ENCODE measurements around the gene SYTL5. TPM values are rescaled to one million over a fixed set of nuclear protein-coding genes. Genes with fewer than 3 reads are reported as not detected.

Gene SYTL5
- 2.5 and 2.7 TPM in 2 replicates for total RNA-seq
- long read RNA-seq, partial matches to known transcripts, result 1 of 8 reads
- long read RNA-seq, other reads (novel, unspliced or antisense), result 7 of 8 reads

DNA sequence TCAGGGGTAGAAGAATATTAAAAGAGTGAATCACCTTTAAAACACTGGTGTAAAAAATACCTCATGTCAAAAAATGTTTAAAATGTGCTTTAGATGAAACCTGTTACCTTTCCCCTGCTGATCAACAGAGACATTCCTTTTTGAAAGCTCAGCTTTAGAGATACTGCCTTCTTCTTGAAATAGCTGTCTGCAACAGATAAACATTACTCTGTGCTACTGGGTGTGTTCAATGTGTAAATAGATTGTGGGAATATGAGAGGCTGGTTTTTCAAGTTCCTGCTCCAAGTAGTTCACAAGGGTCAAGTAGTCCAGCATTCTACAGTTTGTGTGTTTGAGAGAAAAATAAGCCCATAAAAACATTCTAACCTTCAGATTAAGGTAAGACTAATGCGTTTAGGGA is at the start of gene SYTL5:
SYTL5 (plus strand) TSS at position 263 of the 400 bp plus-strand sequence. CDS start 27,337 bp downstream, outside the sequence.
- H3K27me3 Mint-ChIP-seq (ENCODE audit: unreplicated experiment), result no peaks in the 10 kb centered on the region
- no peak for DNase-seq (ENCODE audit: extremely low spot score, unreplicated experiment)

DNA sequence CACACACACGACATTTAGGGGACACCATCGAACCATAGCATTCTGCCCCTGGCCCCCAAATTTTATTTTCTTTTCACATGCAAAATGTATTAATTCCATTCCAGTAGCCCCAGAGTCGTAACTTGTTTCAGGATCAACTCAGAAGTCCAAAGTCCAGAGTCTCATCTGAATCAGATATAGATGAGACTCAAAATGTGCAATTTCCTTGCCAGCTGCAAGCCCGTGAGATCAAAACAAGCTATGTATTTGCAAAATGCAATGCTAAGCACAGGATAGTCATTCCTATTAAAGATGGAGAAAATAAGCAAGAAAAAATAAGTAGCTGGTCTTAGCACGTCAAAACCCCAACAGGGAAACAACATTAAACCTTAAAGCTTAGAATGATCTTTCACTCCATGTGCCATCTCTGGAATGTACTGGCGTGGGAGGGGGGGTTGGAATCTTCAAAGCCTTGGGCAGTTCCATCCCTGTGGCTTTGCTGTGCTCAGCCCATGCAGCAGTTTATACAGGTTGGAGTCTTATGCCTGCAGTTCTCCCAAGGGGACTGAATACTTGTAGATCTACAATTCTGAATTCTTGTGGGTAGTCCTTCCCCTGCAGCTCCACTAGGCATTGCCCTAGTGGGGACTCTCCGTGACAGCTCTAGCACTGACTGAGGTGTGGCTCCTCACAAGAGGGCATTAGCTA is 47.7 kb upstream of the SYTL5 start:
- Mint-ChIP-seq H3K27ac (ENCODE audit: unreplicated experiment) (peak overlapping the region; percentile 66), H3K4me3 (ENCODE audit: unreplicated experiment) (no peak overlapping the region), H3K27me3 (ENCODE audit: unreplicated experiment) (no peaks in the 10 kb centered on the region), H3K4me1 (ENCODE audit: unreplicated experiment) (peaks cover 21% of the 10 kb centered on the region), H3K36me3 (ENCODE audit: unreplicated experiment) (no peaks in the 10 kb centered on the region), H3K9me3 (ENCODE audit: unreplicated experiment) (peaks cover 5% of the 10 kb centered on the region)
- peak; percentile 85 for DNase-seq (ENCODE audit: extremely low spot score, unreplicated experiment)
- TF ChIP-seq, protein P1, sequence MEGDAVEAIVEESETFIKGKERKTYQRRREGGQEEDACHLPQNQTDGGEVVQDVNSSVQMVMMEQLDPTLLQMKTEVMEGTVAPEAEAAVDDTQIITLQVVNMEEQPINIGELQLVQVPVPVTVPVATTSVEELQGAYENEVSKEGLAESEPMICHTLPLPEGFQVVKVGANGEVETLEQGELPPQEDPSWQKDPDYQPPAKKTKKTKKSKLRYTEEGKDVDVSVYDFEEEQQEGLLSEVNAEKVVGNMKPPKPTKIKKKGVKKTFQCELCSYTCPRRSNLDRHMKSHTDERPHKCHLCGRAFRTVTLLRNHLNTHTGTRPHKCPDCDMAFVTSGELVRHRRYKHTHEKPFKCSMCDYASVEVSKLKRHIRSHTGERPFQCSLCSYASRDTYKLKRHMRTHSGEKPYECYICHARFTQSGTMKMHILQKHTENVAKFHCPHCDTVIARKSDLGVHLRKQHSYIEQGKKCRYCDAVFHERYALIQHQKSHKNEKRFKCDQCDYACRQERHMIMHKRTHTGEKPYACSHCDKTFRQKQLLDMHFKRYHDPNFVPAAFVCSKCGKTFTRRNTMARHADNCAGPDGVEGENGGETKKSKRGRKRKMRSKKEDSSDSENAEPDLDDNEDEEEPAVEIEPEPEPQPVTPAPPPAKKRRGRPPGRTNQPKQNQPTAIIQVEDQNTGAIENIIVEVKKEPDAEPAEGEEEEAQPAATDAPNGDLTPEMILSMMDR (IDR thresholded peaks at IDR 0.05), result peak; percentile 10

More for the DNA sequence above, at the start of gene SYTL5:
- H3K27ac Mint-ChIP-seq (ENCODE audit: unreplicated experiment), result no peak within 1 kb of the TSS
- TF ChIP-seq, protein P1 (IDR thresholded peaks at IDR 0.05), result no peak
- H3K36me3 Mint-ChIP-seq (ENCODE audit: unreplicated experiment), result no peaks in the 10 kb centered on the region
- H3K9me3 Mint-ChIP-seq (ENCODE audit: unreplicated experiment), result peaks cover 14% of the 10 kb centered on the region
- peaks cover 5% of the 10 kb centered on the region for H3K4me1 Mint-ChIP-seq (ENCODE audit: unreplicated experiment)
- H3K4me3 Mint-ChIP-seq (ENCODE audit: unreplicated experiment), result no peak within 1 kb of the TSS

DNA sequence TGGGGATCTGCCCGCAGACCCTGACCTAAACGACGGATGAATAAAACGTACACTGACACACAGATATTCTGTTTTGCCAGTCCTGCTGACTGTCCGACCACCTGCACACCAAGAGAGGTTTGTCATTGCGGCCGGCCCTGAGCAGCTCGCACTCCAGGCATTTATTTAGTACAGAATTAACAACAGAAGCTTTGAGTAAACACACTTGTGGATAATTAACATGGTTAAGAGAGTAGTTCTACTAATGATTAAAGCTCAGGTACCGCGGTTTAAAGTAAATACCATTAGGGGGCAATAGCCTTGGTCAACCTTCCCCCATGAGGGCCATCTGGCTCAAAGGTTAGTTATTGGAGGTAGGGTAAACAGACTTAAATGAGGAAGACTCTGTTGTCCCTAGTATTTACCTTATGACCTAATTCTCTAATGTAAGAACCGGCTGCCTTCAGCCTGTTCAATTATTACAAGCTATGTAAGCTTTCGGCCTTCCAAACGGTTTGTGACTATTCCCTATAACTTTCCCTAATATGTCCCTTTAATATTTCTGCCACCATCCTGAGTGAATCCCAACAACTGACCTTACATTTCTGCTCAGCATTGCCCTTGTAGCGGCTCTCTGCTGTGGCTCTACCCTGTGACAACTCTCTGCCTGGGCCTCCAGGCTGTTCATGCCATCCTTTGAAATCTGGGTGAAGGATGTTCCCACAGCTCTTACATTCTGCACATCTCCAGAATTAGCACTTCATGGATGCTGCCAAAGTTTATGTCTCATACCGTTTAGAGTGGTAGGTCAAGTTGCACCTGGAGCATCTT is 46.9 kb upstream of the SYTL5 start:
- Mint-ChIP-seq H3K4me1 (ENCODE audit: unreplicated experiment) (peaks cover 21% of the 10 kb centered on the region), H3K36me3 (ENCODE audit: unreplicated experiment) (no peaks in the 10 kb centered on the region), H3K27me3 (ENCODE audit: unreplicated experiment) (no peaks in the 10 kb centered on the region), H3K27ac (ENCODE audit: unreplicated experiment) (peak overlapping the region; percentile 66), H3K4me3 (ENCODE audit: unreplicated experiment) (no peak overlapping the region), H3K9me3 (ENCODE audit: unreplicated experiment) (peaks cover 5% of the 10 kb centered on the region)
- TF ChIP-seq, protein P1 (IDR thresholded peaks at IDR 0.05), result no peak
- DNase-seq (ENCODE audit: extremely low spot score, unreplicated experiment), result no peak

DNA sequence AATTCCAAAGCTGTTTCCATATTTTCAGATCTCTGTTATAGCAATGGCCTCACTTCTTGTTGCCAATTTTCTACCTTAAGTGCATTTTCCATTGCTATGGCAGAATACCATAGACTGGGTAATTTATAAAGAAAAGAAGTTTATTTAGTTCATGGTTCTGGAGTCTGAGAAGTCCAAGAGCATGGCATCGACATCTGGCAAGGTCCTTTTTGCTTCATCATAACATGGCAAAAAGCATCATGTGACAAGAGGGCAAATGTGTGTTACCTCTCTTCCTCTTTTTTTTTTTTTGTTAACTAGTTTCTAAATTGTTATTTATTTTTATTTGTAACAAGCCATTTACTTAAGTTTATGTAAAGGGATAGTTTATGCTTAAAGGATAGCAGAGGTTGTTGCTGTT is 45.2 kb upstream of the SYTL5 start:
- Mint-ChIP-seq H3K36me3 (ENCODE audit: unreplicated experiment) (no peaks in the 10 kb centered on the region), H3K4me1 (ENCODE audit: unreplicated experiment) (peaks cover 21% of the 10 kb centered on the region), H3K27me3 (ENCODE audit: unreplicated experiment) (no peaks in the 10 kb centered on the region), H3K27ac (ENCODE audit: unreplicated experiment) (no peak overlapping the region), H3K9me3 (ENCODE audit: unreplicated experiment) (peaks cover 5% of the 10 kb centered on the region), H3K4me3 (ENCODE audit: unreplicated experiment) (no peak overlapping the region)
- no peak for DNase-seq (ENCODE audit: extremely low spot score, unreplicated experiment)
- TF ChIP-seq, protein P1 (IDR thresholded peaks at IDR 0.05), result no peak

DNA sequence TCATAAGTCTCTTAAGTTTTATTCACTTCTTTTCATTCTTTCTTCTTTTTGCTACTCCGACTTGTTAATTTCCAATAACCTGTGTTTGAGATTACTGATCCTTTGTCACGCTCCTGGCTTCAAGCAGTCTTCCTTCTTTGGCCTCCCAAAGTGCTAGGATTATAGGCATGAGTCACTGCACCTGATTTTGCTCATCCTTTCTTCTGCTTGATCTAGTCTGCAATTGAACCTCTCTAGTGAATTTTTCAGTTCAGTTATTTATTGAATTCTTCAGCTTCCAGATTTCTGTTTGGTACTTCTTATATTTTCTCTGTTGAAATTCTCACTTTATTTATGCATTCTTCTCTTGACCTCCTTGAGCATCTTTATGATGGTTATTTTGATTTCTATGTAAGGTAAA is 38.6 kb upstream of the SYTL5 start:
- H3K36me3 Mint-ChIP-seq (ENCODE audit: unreplicated experiment), result peaks cover 3% of the 10 kb centered on the region
- H3K4me3 Mint-ChIP-seq (ENCODE audit: unreplicated experiment), result no peak overlapping the region
- no peak overlapping the region for H3K27ac Mint-ChIP-seq (ENCODE audit: unreplicated experiment)
- H3K27me3 Mint-ChIP-seq (ENCODE audit: unreplicated experiment), result no peaks in the 10 kb centered on the region
- TF ChIP-seq, protein P1 (IDR thresholded peaks at IDR 0.05), result no peak
- peaks cover 9% of the 10 kb centered on the region for H3K9me3 Mint-ChIP-seq (ENCODE audit: unreplicated experiment)
- DNase-seq (ENCODE audit: extremely low spot score, unreplicated experiment), result no peak
- no peaks in the 10 kb centered on the region for H3K4me1 Mint-ChIP-seq (ENCODE audit: unreplicated experiment)

Data from osteocyte (in vitro differentiated cells).